H1 (cell line): ENCODE measurements around the gene FHOD1. TPM values are rescaled to one million over a fixed set of nuclear protein-coding genes. Genes with fewer than 3 reads are reported as not detected.

Experiments
- CHD7 ChIP-seq: fragments of 300-600 bp; sonication (generic); IDR thresholded peaks from 2 replicates; pipeline ENCODE4 v1.7.1; 2012; ENCODE audit warnings: low read length, moderate library complexity, mild to moderate bottlenecking, inconsistent platforms; ENCODE audit not compliant: insufficient replicate concordance
- EGR1 ChIP-seq: IDR thresholded peaks from 2 replicates; pipeline ENCODE4 v1.6.1; 2011; ENCODE audit warnings: low read depth, low read length, borderline replicate concordance
- EP300 ChIP-seq, 2 experiments: IDR thresholded peaks; 1 replicate in 1 of 2; 2 replicates in 1 of 2; pipeline ENCODE4 v1.6.1; 2011 to 2012; ENCODE audit warnings: low read depth in 2 of 2, low read length in 2 of 2, mild to moderate bottlenecking in 2 of 2, borderline replicate concordance in 1 of 2, inconsistent platforms in 1 of 2, moderate library complexity in 1 of 2
- GTF2F1 ChIP-seq: IDR thresholded peaks from 2 replicates; pipeline ENCODE4 v1.6.1; 2012; ENCODE audit warnings: low read depth, low read length, improper control_type of control experiment, borderline replicate concordance
- RBBP5 ChIP-seq: IDR thresholded peaks from 2 replicates; pipeline ENCODE4 v1.7.1; 2012; ENCODE audit warnings: low read depth, mild to moderate bottlenecking, inconsistent platforms, low read length, moderate library complexity, borderline replicate concordance
- SP1 ChIP-seq: IDR thresholded peaks from 2 replicates; pipeline ENCODE4 v1.6.1; 2011; ENCODE audit warnings: low read depth, low read length
- SP4 ChIP-seq: IDR thresholded peaks from 2 replicates; pipeline ENCODE4 v1.6.1; 2012; ENCODE audit warnings: low read length, inconsistent platforms
- ZNF274 ChIP-seq: IDR thresholded peaks from 2 replicates; pipeline ENCODE4 v1.7.0; 2012; ENCODE audit warnings: low read length, borderline replicate concordance; ENCODE audit errors: extremely low read depth
- polyA plus RNA-seq, 7 experiments: library from polyadenylated mRNA; depleted of rRNA in 3 of 7; stranded (reverse) in 5 of 7; unstranded in 2 of 7; fragments of >200 nt in 5 of 7; fragments of 200-250 nt in 2 of 7; gene quantifications; 1 replicate in 5 of 7; 2 replicates in 1 of 7; 4 replicates in 1 of 7; pipeline versions ENCODE4 v1.2.1 to v1.2.3, GENCODE V29; 2011 to 2013; ENCODE audit warnings: missing spikeins in 2 of 7, mixed read lengths in 2 of 7
- total RNA-seq: library from RNA; stranded (reverse); fragmentation: NEBNext Ultra II Directional; extraction: Animal tissue kit (Norgen Biotek cat#: 25700); gene quantifications from 2 replicates; pipeline ENCODE4 v1.2.1, GENCODE V29; 2021

FHOD1 gene
- total and polyA plus RNA-seq, 2 of the 8 experiments (the other 6 are each of a cell fraction or from before 2014, with no cell fraction given), result 31.3 to 60.7 TPM

GRCh38 chr16:67182288-67182687 lies 65.0 kb downstream of the FHOD1 start (continued):
- TF ChIP-seq CHD7, result no peak
- TF ChIP-seq EGR1, result no peak
- TF ChIP-seq RBBP5, result no peak
- TF ChIP-seq SP4, result no peak
- TF ChIP-seq EP300 (IDR thresholded peaks at IDR 0.05; ENCODE audit: borderline replicate concordance in 1 of 2, low read depth in 2 of 2, low read length in 2 of 2), result no peak
- TF ChIP-seq SP1, result no peak
- TF ChIP-seq ZNF274, result no peak
- TF ChIP-seq GTF2F1, result no peak
